Measurements from ENCODE around the gene FBXO5.
"Not testable (repeated sequence)": the region's sequence is repeated elsewhere in the genome, so short reads cannot be mapped to it uniquely, and the experiment has no call there.

The FBXO5 gene

GRCh38 chr6:152969688-152970418 is 13.0 kb downstream of the FBXO5 start:
- peaks cover 42% of the 10 kb centered on the region for H4K20me1 ChIP-seq (ENCODE audit: insufficient read depth, low read length, poor library complexity, severe bottlenecking)
- no peak overlapping the region for H3K4me2 ChIP-seq (ENCODE audit: low read depth, low read length, poor library complexity, severe bottlenecking)
- no peak overlapping the region for H3K9ac ChIP-seq (ENCODE audit: low read depth, low read length, poor library complexity, severe bottlenecking)
- H3F3A ChIP-seq (ENCODE audit: low read depth) = peaks cover 8% of the 10 kb centered on the region; the same call in 1 of the 2 replicates
- H3K4me3 ChIP-seq (ENCODE audit: low read length, poor library complexity, severe bottlenecking) = no peak overlapping the region
- no peaks in the 10 kb centered on the region for H3K9me2 ChIP-seq (replicated peaks; ENCODE audit: low read depth, low read length)
- no peaks in the 10 kb centered on the region for H3K27me3 ChIP-seq (ENCODE audit: insufficient read depth, low read length, poor library complexity, severe bottlenecking)
- peaks cover 41% of the 10 kb centered on the region for H3K79me2 ChIP-seq (ENCODE audit: insufficient read depth, low read length)
- H3K4me1 ChIP-seq (ENCODE audit: insufficient read depth, low read length, poor library complexity, severe bottlenecking) = peaks cover 16% of the 10 kb centered on the region
- peaks cover 56% of the 10 kb centered on the region for H3K36me3 ChIP-seq (ENCODE audit: insufficient read depth, low read length)
- TF ChIP-seq CTCF (conservative IDR thresholded peaks at IDR 0.05; ENCODE audit: low read length) = no peak
- TF ChIP-seq EZH2phosphoT487 (IDR thresholded peaks at IDR 0.05; ENCODE audit: borderline replicate concordance) = no peak
- no peak overlapping the region for H2AFZ ChIP-seq (ENCODE audit: low read length)
- H3K9me3 ChIP-seq (ENCODE audit: insufficient read depth, low read depth, low read length) = no peaks in the 10 kb centered on the region

DNA sequence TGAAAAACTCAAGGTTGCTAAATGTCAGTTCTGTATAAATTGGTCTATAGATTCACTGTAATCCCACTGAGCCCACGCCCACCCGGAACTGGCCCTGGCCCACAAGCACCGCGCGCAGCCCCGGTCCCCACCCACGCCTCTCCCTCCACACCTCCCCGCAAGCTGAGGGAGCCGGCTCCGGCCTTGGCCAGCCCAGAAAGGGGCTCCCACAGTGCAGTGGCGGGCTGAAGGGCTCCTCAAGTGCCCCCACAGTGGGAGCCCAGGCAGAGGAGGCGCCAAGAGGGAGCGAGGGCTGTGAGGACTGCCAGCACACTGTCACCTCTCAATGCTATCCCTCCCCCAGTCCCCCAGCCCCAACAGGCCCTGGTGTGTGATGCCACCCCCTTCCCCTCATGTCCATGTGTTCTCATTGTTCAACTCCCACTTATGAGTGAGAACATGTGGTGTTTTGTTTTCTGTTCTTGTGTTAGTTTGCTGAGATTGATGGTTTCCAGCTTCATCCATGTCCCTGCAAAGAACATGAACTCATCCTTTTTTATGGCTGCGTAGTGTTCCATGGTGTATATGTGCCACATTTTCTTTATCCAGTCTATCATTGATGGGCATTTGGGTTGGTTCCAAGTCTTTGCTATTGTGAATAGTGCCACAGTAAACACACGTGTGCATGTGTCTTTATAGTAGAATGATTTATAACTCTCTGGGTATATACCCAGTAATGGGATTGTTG is 16.5 kb downstream of the FBXO5 start:
- H3K4me2 ChIP-seq (ENCODE audit: low read depth, low read length, poor library complexity, severe bottlenecking); H3K9ac ChIP-seq (ENCODE audit: low read depth, low read length, poor library complexity, severe bottlenecking); H3K4me3 ChIP-seq (ENCODE audit: low read length, poor library complexity, severe bottlenecking); H3K9me3 ChIP-seq (ENCODE audit: insufficient read depth, low read depth, low read length); H3F3A ChIP-seq (ENCODE audit: low read depth); H4K20me1 ChIP-seq (ENCODE audit: insufficient read depth, low read length, poor library complexity, severe bottlenecking); H3K4me1 ChIP-seq (ENCODE audit: insufficient read depth, low read length, poor library complexity, severe bottlenecking); H3K79me2 ChIP-seq (ENCODE audit: insufficient read depth, low read length); H2AFZ ChIP-seq (ENCODE audit: low read length); H3K9me2 ChIP-seq (replicated peaks; ENCODE audit: low read depth, low read length); H3K27me3 ChIP-seq (ENCODE audit: insufficient read depth, low read length, poor library complexity, severe bottlenecking): not testable (repeated sequence)
- H3K36me3 ChIP-seq (ENCODE audit: insufficient read depth, low read length) = peaks cover 21% of the 10 kb centered on the region

DNA sequence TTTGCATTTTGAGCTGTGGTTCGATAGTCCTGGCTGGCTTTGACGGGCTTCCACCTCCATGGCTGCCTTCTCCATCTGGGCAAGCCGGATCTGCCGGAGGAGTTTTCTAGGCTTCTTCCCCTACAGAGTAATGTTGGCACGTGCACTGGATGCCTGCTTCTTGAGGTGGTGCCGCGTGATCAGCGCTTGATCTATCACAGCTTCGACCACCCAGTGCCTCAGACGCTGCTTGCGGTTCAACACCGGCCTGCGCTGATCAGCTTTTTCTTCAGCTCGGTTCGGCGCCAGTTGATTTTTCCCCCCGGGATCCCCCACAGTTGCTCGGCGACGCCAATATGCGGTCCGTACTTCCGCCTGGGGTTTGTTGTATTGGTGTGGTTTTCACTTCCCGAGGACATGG is 23.5 kb downstream of the FBXO5 start:
- H3K9ac ChIP-seq (ENCODE audit: low read depth, low read length, poor library complexity, severe bottlenecking) = no peak overlapping the region
- no peaks in the 10 kb centered on the region for H3K36me3 ChIP-seq (ENCODE audit: insufficient read depth, low read length)
- no peak overlapping the region for H2AFZ ChIP-seq (ENCODE audit: low read length)
- H3K9me3 ChIP-seq (ENCODE audit: insufficient read depth, low read depth, low read length) = no peaks in the 10 kb centered on the region
- no peaks in the 10 kb centered on the region for H3K9me2 ChIP-seq (replicated peaks; ENCODE audit: low read depth, low read length)
- H3K4me3 ChIP-seq (ENCODE audit: low read length, poor library complexity, severe bottlenecking) = no peak overlapping the region
- H3F3A ChIP-seq (ENCODE audit: low read depth) = no peaks in the 10 kb centered on the region
- H3K27me3 ChIP-seq (ENCODE audit: insufficient read depth, low read length, poor library complexity, severe bottlenecking) = no peaks in the 10 kb centered on the region
- no peaks in the 10 kb centered on the region for H4K20me1 ChIP-seq (ENCODE audit: insufficient read depth, low read length, poor library complexity, severe bottlenecking)
- no peaks in the 10 kb centered on the region for H3K79me2 ChIP-seq (ENCODE audit: insufficient read depth, low read length)
- TF ChIP-seq CTCF (conservative IDR thresholded peaks at IDR 0.05; ENCODE audit: low read length) = no peak
- TF ChIP-seq EZH2phosphoT487 (IDR thresholded peaks at IDR 0.05; ENCODE audit: borderline replicate concordance) = no peak
- H3K4me2 ChIP-seq (ENCODE audit: low read depth, low read length, poor library complexity, severe bottlenecking) = no peak overlapping the region
- H3K4me1 ChIP-seq (ENCODE audit: insufficient read depth, low read length, poor library complexity, severe bottlenecking) = no peaks in the 10 kb centered on the region

Data from Loucy (cell line).